Activated gamma-delta T cell (primary cell): ENCODE data around the gene MSH3.
"Not testable (repeated sequence)": the region's sequence is repeated elsewhere in the genome, so short reads cannot be mapped to it uniquely, and the experiment has no call there.

Source experiments
- DNase-seq: peaks from one replicate; lab custom pipeline; 2025; lab: John Stamatoyannopoulos, UW

MSH3 gene

DNA sequence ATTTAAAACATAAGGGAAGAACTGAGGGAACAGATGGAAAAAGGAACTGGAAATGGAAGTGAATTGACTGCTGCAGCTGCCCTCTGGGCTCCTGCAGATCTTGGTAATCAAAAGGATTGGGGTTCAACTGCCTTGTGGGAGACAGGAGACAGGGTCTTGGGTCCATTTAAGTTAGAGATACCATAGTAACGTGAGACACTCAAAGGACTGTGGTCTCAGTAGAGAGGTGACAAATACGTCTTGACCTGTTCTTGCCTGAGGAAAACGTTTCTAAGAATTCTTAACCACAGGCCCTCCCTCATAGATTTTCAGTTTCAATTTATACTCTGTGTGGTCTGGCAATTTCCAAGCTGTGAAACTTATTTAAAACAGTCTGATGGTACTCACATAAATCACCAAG, 101.2 kb downstream of the MSH3 start:
- DNase-seq = no peak

DNA sequence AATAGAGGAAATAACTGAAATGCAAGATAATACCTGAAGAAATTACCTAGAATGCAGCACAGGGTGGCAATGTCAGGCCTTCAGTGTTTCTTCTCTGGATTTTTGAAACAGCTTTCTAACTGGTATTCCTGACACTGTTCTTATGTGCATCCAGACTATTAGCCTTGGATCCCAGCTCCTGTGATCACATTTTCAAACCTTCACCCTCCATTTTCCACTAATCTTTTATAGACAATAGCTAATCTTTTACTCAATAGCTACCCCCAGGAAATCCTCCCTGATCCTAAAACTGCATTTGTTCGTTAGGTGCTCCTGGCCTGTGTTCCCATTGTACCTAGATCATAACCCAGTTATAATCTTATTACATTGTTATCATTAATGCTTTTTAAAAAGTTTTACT, 101.8 kb downstream of the MSH3 start:
- no peak for DNase-seq

DNA sequence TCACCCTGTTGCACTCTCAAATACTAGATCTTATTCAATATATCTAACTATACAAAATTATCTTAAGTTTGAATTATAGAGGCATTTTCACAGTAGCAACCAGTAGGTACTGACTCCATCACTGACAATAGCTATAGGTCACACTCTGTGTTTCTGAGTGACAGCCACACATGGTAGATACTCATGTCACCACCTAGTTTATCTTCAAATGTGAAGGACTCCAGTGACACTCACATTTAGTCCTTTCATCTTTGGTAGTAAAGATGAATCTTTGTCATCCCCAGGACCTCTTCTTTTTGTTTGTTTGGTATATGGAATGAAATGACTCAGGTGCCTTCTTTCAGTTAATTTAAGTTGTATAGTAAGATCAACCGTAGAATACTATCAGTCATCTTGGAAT, 102.8 kb downstream of the MSH3 start:
- no peak for DNase-seq

GRCh38 chr5:80759866-80760577, 105.6 kb downstream of the MSH3 start:
- no peak for DNase-seq

DNA sequence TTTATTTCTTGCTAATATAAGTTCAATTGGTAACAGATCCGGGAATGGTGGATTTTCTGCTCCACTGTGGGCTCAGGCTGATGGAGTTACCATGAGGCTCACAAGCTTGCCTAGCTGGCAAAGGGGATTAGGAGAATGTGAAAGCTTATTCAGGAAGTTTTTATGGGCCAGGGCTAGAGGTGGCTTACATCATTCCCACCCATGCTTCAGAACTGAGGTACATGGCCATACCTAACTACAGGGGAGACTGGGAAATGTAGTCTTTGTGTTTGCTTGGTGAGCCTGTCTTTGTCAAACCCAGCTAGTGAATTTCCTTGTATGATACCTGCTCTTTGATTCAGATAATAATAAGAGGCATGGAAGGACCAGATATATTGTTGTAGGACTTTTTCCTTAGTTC, 106.2 kb downstream of the MSH3 start:
- DNase-seq = no peak

- DNase-seq = no peak
Measured at GRCh38 chr5:80761176-80761575, 106.7 kb downstream of the MSH3 start.

DNA sequence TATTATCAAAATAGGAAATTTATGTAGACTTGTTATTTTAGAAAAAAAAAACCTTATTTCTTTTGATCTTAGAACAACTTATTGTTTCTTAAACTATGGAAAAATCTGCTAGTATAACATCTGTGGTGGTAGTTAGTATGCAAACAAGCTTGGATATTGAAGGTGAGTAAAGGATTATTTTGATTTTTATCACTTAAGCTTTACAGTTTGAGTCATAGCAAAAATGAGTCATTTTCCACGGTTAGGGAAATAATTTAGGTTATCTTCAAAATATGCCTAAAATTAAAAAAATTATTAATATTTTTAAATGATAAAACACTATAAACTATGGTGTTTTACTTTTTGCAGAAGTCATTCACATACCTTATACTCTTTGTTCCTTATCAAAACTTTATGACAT, 107.5 kb downstream of the MSH3 start:
- DNase-seq = no peak

DNA sequence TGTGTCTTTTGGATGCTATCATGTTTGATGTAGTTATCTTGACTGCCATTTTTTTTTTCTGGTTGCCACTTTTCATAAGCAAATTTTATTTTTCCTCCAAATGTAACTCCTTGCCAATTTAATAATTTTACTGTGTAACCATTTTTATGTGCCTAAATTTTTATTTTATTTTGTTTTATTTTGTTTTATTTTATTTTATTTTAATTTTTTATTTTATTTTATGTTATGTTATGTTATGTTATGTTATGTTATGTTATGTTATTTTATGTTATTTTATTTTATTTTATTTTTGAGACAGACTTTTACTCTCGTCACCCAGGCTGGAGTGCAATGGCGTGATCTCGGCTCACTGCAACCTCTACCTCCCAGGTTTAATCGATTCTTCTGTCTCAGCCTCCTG, 108.1 kb downstream of the MSH3 start:
- no peak for DNase-seq

GRCh38 chr5:80763211-80763610, 108.8 kb downstream of the MSH3 start:
- no peak for DNase-seq

GRCh38 chr5:80763873-80764647, 109.6 kb downstream of the MSH3 start:
- DNase-seq = no peak

DNA sequence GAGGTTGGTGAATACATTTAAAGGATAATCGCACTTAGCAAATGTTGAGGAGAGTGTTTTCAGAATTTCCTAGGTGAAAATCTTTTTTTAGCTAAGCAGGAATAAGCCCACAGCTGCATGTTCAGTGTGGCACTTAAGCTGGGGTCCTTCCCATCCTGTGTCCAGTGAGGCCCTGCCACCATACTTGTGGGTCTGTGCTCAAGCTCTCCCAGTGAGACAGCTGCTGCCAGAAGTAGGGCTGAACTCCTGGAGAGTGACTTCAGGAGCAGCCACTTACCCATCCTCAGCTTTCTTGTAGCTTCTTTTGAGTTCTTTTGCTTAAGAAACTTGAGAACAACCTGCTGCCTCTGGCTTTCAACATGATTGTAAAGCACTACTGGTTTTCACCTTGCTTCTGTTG, 110.3 kb downstream of the MSH3 start:
- DNase-seq = no peak

- no peak for DNase-seq
Measured at GRCh38 chr5:80777347-80778287, 123.2 kb downstream of the MSH3 start.

- DNase-seq = no peak
Measured at GRCh38 chr5:80780024-80780423, 125.6 kb downstream of the MSH3 start.

- no peak for DNase-seq
Measured at GRCh38 chr5:80780761-80781285, 126.4 kb downstream of the MSH3 start.

GRCh38 chr5:80781356-80781755, 126.9 kb downstream of the MSH3 start:
- no peak for DNase-seq

GRCh38 chr5:80782626-80783025, 128.2 kb downstream of the MSH3 start:
- DNase-seq = no peak

GRCh38 chr5:80783751-80784150, 129.3 kb downstream of the MSH3 start:
- not testable (repeated sequence) for DNase-seq

DNA sequence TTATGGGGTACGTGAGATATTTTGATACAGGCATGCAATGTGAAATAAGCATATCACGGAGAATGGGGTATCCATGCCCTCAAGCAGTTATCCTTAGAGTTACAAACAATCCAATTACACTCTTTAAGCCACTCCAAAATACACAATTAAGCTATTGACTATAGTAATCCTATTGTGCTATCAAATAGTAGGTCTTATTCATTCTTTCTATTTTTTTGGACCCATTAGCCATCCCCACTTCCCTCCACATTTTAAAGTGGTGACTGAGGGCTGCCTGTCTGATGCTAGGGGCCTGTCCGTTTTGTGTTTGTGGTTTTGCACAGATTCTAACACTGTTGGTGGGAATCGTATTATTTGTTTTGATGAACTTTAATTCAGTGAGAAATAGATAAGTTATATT, 130.0 kb downstream of the MSH3 start:
- DNase-seq = no peak

DNA sequence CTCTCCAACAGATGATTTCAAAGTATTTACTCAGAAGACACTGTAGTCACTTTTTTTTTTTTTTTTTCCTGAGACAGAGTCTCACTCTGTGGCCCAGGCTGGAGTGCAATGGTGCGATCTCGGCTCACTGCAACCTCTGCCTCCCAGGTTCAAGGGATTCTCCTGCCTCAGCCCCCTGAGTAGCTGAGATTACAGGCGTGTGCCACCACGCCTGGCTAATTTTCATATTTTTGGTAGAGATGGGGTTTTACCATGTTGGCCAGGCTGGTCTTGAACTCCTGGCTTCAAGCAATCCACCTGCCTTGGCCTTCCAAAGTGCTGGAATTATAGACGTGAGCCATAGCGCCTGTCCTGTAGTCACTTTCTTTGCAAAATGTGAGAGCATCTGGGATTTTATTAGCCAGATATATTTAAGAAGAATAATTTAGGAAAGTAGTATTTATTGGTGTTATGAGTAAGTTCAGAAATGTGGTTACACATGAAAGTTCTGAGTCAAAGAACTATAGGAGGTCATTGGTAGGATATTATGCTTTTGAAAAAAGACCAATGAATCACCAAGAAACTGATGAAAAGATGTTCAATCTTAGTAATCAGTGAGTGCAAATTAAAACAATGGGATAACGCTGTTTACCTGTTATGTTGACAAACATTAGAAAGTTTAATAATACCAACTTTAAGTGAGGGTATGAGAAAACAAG, 135.0 kb downstream of the MSH3 start:
- DNase-seq = not testable (repeated sequence)

GRCh38 chr5:80790698-80791097, 136.2 kb downstream of the MSH3 start:
- no peak for DNase-seq

DNA sequence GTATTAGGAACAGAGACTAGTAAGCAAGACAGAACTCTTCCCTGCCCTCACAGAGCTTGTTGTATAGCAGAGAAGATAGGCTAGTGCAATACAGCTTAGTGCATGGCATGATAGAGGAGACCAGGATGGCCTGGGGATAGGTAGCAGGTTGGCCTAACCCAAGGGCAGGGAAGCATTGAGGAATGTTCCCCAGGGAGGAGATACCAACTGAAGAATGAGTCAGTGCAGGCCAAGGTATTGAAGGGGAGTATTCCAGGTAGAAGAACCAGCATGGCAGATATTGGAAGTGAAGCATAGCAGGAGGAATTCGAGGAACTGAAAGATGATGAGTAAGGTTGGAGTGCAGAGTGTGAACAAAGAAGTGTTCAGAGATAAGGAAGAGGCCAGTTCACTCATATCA, 138.9 kb downstream of the MSH3 start:
- DNase-seq = no peak

- DNase-seq = no peak
Measured at GRCh38 chr5:80796846-80797245, 142.4 kb downstream of the MSH3 start.
